SK-N-MC (cell line): ENCODE data around the gene RIMBP2.

Source experiments
- DNase-seq: peaks from one replicate; pipeline ENCODE4 v3.0.0-alpha.2; 2011; ENCODE audit warnings: low read depth, low spot score
- H3K27ac ChIP-seq: fragments of 200-600 bp; sonication (generic); 2 replicates; pipeline ENCODE4 v1.5.1; 2016; ENCODE audit warnings: mixed run types
- H3K36me3 ChIP-seq: fragments of 200-600 bp; sonication (generic); 2 replicates; pipeline ENCODE4 v1.6.1; 2017; ENCODE audit warnings: antibody characterized with exemption, low read length, mixed read lengths; ENCODE audit not compliant: insufficient read depth
- H3K4me3 ChIP-seq: fragments of 200-600 bp; sonication (generic); 2 replicates; pipeline ENCODE4 v1.5.1; 2016
- H3K9ac ChIP-seq: fragments of 200-600 bp; sonication (generic); 2 replicates; pipeline ENCODE4 v1.8.0; 2017; ENCODE audit warnings: mixed run types, mixed read lengths; ENCODE audit not compliant: insufficient read length
- H3K9me3 ChIP-seq: fragments of 200-600 bp; sonication (generic); 2 replicates; pipeline ENCODE4 v1.6.1; 2017; ENCODE audit warnings: low read depth, mild to moderate bottlenecking, antibody characterized with exemption, low read length, moderate library complexity, mixed read lengths
- EZH2 ChIP-seq: fragments of 200-600 bp; sonication (generic); IDR thresholded peaks from one replicate; pipeline ENCODE4 v1.6.1; 2017; ENCODE audit warnings: antibody characterized with exemption
- FOXP2 ChIP-seq: optimal IDR thresholded peaks from 2 replicates; pipeline ENCODE3; 2011; ENCODE audit warnings: mild to moderate bottlenecking, moderate library complexity; ENCODE audit not compliant: insufficient read depth; ENCODE audit errors: extremely low read length, control extremely low read depth
- POLR2AphosphoS5 ChIP-seq: IDR thresholded peaks from 2 replicates; pipeline ENCODE4 v1.6.1; 2012; ENCODE audit warnings: mild to moderate bottlenecking, low read depth, low read length, borderline replicate concordance

The RIMBP2 gene

DNA sequence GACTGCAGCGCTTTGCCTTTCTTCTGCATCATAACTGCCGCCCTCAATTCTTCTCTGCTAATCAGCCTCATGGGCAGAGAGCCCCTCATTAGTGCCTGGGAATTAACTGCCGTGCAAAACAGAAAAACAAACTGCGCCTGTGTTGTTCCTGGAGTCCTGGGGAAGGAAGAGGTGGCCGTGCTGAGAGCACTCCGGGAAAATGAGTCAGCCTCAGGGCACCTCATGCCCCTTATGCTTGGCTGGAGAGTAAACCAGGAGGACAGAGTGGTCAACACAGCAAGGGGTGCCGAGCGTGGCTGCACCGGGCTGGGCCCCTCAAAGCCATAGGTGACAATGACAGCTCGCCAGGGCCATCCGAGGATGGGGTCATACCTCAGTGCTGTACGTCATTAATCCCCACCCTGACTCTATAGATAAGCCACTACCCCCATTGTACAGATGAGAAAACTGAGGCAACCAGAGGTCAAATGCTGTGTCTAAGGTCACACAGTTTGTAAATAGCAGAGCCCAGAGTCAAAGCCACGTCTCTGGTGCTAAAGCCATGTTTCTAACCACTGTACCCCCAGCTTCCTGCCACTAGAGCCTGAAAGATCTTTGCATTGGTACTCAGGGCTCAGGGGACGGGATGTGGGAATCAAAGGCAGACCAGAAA, 74.4 kb downstream of the RIMBP2 start:
- H3K9ac ChIP-seq: no peak overlapping the region
- H3K36me3 ChIP-seq: no peaks in the 10 kb centered on the region
- no peak overlapping the region for H3K4me3 ChIP-seq
- TF ChIP-seq EZH2 (no peak), FOXP2 (no peak), POLR2AphosphoS5 (no peak)
- no peak overlapping the region for H3K27ac ChIP-seq
- DNase-seq: no peak
- H3K9me3 ChIP-seq: no peaks in the 10 kb centered on the region

- no peaks in the 10 kb centered on the region for H3K36me3 ChIP-seq
- DNase-seq: no peak
- H3K27ac ChIP-seq: no peak overlapping the region
- no peaks in the 10 kb centered on the region for H3K9me3 ChIP-seq
- TF ChIP-seq POLR2AphosphoS5 (no peak), EZH2 (no peak), FOXP2 (no peak)
- no peak overlapping the region for H3K4me3 ChIP-seq
- no peak overlapping the region for H3K9ac ChIP-seq
Observed at GRCh38 chr12:130640901-130641300, 75.2 kb downstream of the RIMBP2 start.

- H3K9ac ChIP-seq: no peak overlapping the region
- DNase-seq: no peak
- no peak overlapping the region for H3K27ac ChIP-seq
- H3K4me3 ChIP-seq: no peak overlapping the region
- H3K9me3 ChIP-seq: no peaks in the 10 kb centered on the region
- no peaks in the 10 kb centered on the region for H3K36me3 ChIP-seq
- no peak for TF ChIP-seq POLR2AphosphoS5
- no peak for TF ChIP-seq FOXP2
- no peak for TF ChIP-seq EZH2
Observed at GRCh38 chr12:130640496-130640895, 75.6 kb downstream of the RIMBP2 start.

- no peak for DNase-seq
- H3K27ac ChIP-seq: no peak overlapping the region
- H3K4me3 ChIP-seq: no peak overlapping the region
- TF ChIP-seq FOXP2 (no peak), POLR2AphosphoS5 (no peak), EZH2 (no peak)
- H3K9ac ChIP-seq: no peak overlapping the region
- no peaks in the 10 kb centered on the region for H3K9me3 ChIP-seq
- H3K36me3 ChIP-seq: no peaks in the 10 kb centered on the region
Observed at GRCh38 chr12:130639476-130640424, 76.3 kb downstream of the RIMBP2 start.

GRCh38 chr12:130636370-130636769, 79.7 kb downstream of the RIMBP2 start:
- H3K9ac ChIP-seq: no peak overlapping the region
- TF ChIP-seq EZH2 (no peak), POLR2AphosphoS5 (no peak), FOXP2 (no peak)
- DNase-seq: no peak
- no peak overlapping the region for H3K4me3 ChIP-seq
- no peaks in the 10 kb centered on the region for H3K36me3 ChIP-seq
- H3K27ac ChIP-seq: no peak overlapping the region
- no peaks in the 10 kb centered on the region for H3K9me3 ChIP-seq

DNA sequence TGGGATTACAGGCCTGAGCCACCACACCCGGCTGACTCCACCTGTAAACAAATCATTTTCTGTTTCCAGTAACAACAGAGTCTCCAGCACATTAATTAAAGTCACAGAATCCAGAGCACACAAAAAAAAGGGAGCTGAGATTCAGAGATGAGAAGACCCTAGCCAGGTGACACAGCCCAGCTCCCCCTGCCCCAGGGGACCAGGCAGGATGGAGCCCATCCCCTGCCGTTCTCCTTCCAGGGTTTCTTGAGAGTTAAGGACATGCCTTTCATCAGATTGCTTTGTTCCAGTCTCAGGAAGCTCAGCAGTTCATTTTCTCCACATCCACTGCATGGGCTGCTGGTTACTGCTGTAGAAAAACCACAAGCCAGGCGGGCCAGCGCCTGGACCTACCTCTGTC, 81.2 kb downstream of the RIMBP2 start:
- H3K4me3 ChIP-seq: no peak overlapping the region
- no peaks in the 10 kb centered on the region for H3K36me3 ChIP-seq
- DNase-seq: no peak
- no peaks in the 10 kb centered on the region for H3K9me3 ChIP-seq
- TF ChIP-seq EZH2: no peak
- no peak for TF ChIP-seq POLR2AphosphoS5
- TF ChIP-seq FOXP2: no peak
- no peak overlapping the region for H3K27ac ChIP-seq
- H3K9ac ChIP-seq: no peak overlapping the region

DNA sequence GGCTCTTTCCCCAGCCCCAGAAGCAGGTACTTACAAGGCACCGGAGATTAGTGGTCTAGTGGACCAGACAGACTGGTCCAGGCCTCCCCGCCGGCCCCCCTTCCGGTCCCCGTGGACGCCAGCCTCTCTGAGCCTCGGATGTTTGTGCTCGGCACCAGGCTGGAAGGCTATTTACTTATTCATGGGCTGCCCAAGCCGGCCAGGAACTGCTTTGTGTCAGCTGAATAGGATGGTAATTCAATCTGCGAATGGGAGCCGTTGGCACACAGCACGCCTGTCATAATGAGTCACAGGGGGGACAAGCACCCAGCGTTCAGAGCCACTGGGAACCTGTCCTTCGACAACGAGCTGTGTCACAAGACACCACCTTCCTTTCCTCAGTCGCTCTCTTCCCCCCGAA, 82.3 kb downstream of the RIMBP2 start:
- no peak overlapping the region for H3K4me3 ChIP-seq
- no peak overlapping the region for H3K9ac ChIP-seq
- H3K36me3 ChIP-seq: no peaks in the 10 kb centered on the region
- no peak for TF ChIP-seq EZH2
- no peak for TF ChIP-seq POLR2AphosphoS5
- no peak for TF ChIP-seq FOXP2
- H3K27ac ChIP-seq: no peak overlapping the region
- no peaks in the 10 kb centered on the region for H3K9me3 ChIP-seq
- no peak for DNase-seq

DNA sequence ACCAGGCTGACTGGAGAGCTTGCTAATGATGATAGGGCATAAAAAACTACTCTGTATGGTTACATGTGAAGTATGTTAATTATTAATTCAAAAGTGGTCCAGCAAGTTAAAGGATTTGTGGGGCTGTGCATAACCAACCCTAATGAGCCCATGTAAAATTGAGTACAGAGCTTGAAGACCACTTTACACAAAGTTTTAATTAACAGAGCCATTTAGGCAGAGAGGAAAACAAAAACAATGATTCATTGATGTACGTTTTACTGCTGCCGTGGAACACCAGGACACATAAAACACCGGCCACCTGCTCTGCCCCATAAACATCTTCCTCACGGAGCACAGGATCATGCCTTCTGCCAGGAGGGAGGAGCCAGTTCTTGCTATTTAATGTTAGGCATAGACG, 83.5 kb downstream of the RIMBP2 start:
- no peaks in the 10 kb centered on the region for H3K36me3 ChIP-seq
- H3K27ac ChIP-seq: no peak overlapping the region
- H3K9me3 ChIP-seq: no peaks in the 10 kb centered on the region
- no peak overlapping the region for H3K4me3 ChIP-seq
- TF ChIP-seq FOXP2: no peak
- TF ChIP-seq POLR2AphosphoS5: no peak
- no peak for TF ChIP-seq EZH2
- DNase-seq: no peak
- H3K9ac ChIP-seq: no peak overlapping the region
